GM12874 (cell line): ENCODE measurements around the gene PVALEF.

ENCODE experiments used
- CTCF ChIP-seq: IDR thresholded peaks from 2 replicates; pipeline ENCODE4 v1.5.1; 2011; ENCODE audit warnings: low read depth, mild to moderate bottlenecking, control low read depth, low read length, moderate library complexity; ENCODE audit not compliant: insufficient read depth

PVALEF gene

GRCh38 chr17:81150377-81151077 lies 14.8 kb upstream of the PVALEF start:
- no peak for TF ChIP-seq CTCF

- TF ChIP-seq CTCF = no peak
Measured at GRCh38 chr17:81151278-81151677, 14.0 kb upstream of the PVALEF start.

GRCh38 chr17:81152288-81152828 lies 12.9 kb upstream of the PVALEF start:
- no peak for TF ChIP-seq CTCF

- TF ChIP-seq CTCF = no peak
Measured at GRCh38 chr17:81153340-81153803, 11.9 kb upstream of the PVALEF start.

- no peak for TF ChIP-seq CTCF
Measured at GRCh38 chr17:81154961-81155360, 10.3 kb upstream of the PVALEF start.

GRCh38 chr17:81156866-81157805 lies 8.2 kb upstream of the PVALEF start:
- TF ChIP-seq CTCF = no peak
